Uterus (tissue), 2 donors: Measurements from ENCODE around the gene AGBL2.

Source experiments
- CTCF ChIP-seq, 4 experiments: fragments of 200-600 bp in 2 of 4; fragments of 450-650 bp in 2 of 4; sonication (generic) in 2 of 4; IDR thresholded peaks; one replicate each; pipeline ENCODE4 v1.5.1; 2016 to 2019; ENCODE audit warnings: antibody characterized with exemption in 4 of 4, mild to moderate bottlenecking in 2 of 4, moderate library complexity in 1 of 4
- POLR2A ChIP-seq, 2 donors: fragments of 450-650 bp; IDR thresholded peaks; one replicate each; pipeline ENCODE4 v1.6.1; 2016; ENCODE audit warnings: antibody characterized with exemption in 2 of 2, mild to moderate bottlenecking in 1 of 2, moderate library complexity in 1 of 2

GRCh38 chr11:47688111-47688510, 27.1 kb downstream of the AGBL2 start:
- TF ChIP-seq CTCF (IDR thresholded peaks at IDR 0.05) (no peak), POLR2A (IDR thresholded peaks at IDR 0.05) (no peak)
